ENCODE data around the gene CALD1. TPM values are rescaled to one million over a fixed set of nuclear protein-coding genes. Genes with fewer than 3 reads are reported as not detected.
A peak's percentile ranks its signal among the peaks of the same experiment; 100 is the strongest.
"Not testable (repeated sequence)": the region's sequence is repeated elsewhere in the genome, so short reads cannot be mapped to it uniquely, and the experiment has no call there.

The CALD1 gene
- total RNA-seq, 3 donors from 2014 or later = 40.3 to 1,241 (median 134) TPM

- TF ChIP-seq CTCF (IDR thresholded peaks at IDR 0.05) = no peak
- Histone ChIP-seq H3K4me3 (no peak overlapping the region), H3K4me1 (ENCODE audit: low read depth) (no peaks in the 10 kb centered on the region), H3K9me3 (no peaks in the 10 kb centered on the region), H3K36me3 (ENCODE audit: low read depth) (no peaks in the 10 kb centered on the region)
- ATAC-seq (no peak), DNase-seq (no peak)
- intact Hi-C loops (cut with DNase I, micrococcal nuclease) = loop anchor here in 1 of 2 donors (10.0 kb wide), 1 partner anchor 202 kb away; no protein-coding TSS in a partner anchor
Measured at GRCh38 chr7:134963036-134963435, 183.6 kb downstream of the CALD1 start.

GRCh38 chr7:134966691-134967090 is 187.3 kb downstream of the CALD1 start:
- intact Hi-C loops (cut with DNase I, micrococcal nuclease) = loop anchor here in 1 of 2 donors (10.0 kb wide), 1 partner anchor 198 kb away; no protein-coding TSS in a partner anchor
- ATAC-seq (peak; percentile 74), DNase-seq (peak in 1 of 3 donors; percentile 7)
- Histone ChIP-seq H3K4me3 (no peak overlapping the region), H3K36me3 (ENCODE audit: low read depth) (no peaks in the 10 kb centered on the region), H3K9me3 (no peaks in the 10 kb centered on the region), H3K4me1 (ENCODE audit: low read depth) (no peaks in the 10 kb centered on the region)
- no peak for TF ChIP-seq CTCF (IDR thresholded peaks at IDR 0.05)

GRCh38 chr7:134968110-134968509 is 188.7 kb downstream of the CALD1 start:
- no peak for TF ChIP-seq CTCF (IDR thresholded peaks at IDR 0.05)
- Histone ChIP-seq H3K4me3 (no peak overlapping the region), H3K36me3 (ENCODE audit: low read depth) (no peaks in the 10 kb centered on the region), H3K9me3 (no peaks in the 10 kb centered on the region), H3K4me1 (ENCODE audit: low read depth) (no peaks in the 10 kb centered on the region)
- DNase-seq = no peak
- no peak for ATAC-seq
- intact Hi-C loops (cut with DNase I, micrococcal nuclease) = loop anchor here in 1 of 2 donors (10.0 kb wide), 1 partner anchor 197 kb away; no protein-coding TSS in a partner anchor

GRCh38 chr7:134981645-134982044 is 202.2 kb downstream of the CALD1 start:
- H3K4me1 ChIP-seq (ENCODE audit: low read depth); ATAC-seq; H3K9me3 ChIP-seq; intact Hi-C loops (cut with DNase I, micrococcal nuclease); H3K4me3 ChIP-seq; DNase-seq; H3K36me3 ChIP-seq (ENCODE audit: low read depth): not testable (repeated sequence)

GRCh38 chr7:134985894-134986362 is 206.5 kb downstream of the CALD1 start:
- H3K4me1 ChIP-seq (ENCODE audit: low read depth) = peaks cover 10% of the 10 kb centered on the region
- H3K4me3 ChIP-seq = peak overlapping the region; percentile 42
- intact Hi-C loops (cut with DNase I, micrococcal nuclease) = no loop called here
- no peak for DNase-seq
- H3K36me3 ChIP-seq (ENCODE audit: low read depth) = no peaks in the 10 kb centered on the region
- no peak for TF ChIP-seq CTCF (IDR thresholded peaks at IDR 0.05)
- no peak for ATAC-seq
- no peaks in the 10 kb centered on the region for H3K9me3 ChIP-seq

- ATAC-seq = peak; percentile 98
- intact Hi-C loops (cut with DNase I, micrococcal nuclease) = no loop called here
- TF ChIP-seq CTCF (IDR thresholded peaks at IDR 0.05) = peak; percentile 65
Measured at GRCh38 chr7:134986363-134987251, 207.2 kb downstream of the CALD1 start, which contains the start of gene AGBL3. Gene AGBL3, plus strand, starts transcription at chr7:134986508. Its CDS starts 1,426 bp downstream, at chr7:134987934.

More at GRCh38 chr7:134986363-134987251, 207.2 kb downstream of the CALD1 start, which contains the start of gene AGBL3:
- peak; percentile 96 to 97 (median 97) for DNase-seq
- H3K36me3 ChIP-seq (ENCODE audit: low read depth) = no peaks in the 10 kb centered on the region
- H3K4me1 ChIP-seq (ENCODE audit: low read depth) = peaks cover 10% of the 10 kb centered on the region
- no peaks in the 10 kb centered on the region for H3K9me3 ChIP-seq
- peak within 1 kb of the TSS; percentile 42 for H3K4me3 ChIP-seq
